MM.1S (cell line): ENCODE measurements around the gene ZNF362.

ENCODE experiments used
- EZH2 ChIP-seq: fragments of 300-600 bp; sonication (generic); optimal IDR thresholded peaks from 2 replicates; pipeline ENCODE3; 2017; ENCODE audit warnings: low read depth, mild to moderate bottlenecking, antibody characterized with exemption, low read length, mixed read lengths
- TF ChIP-seq, protein P1 (sequence below): fragments of 300-600 bp; sonication (generic); IDR thresholded peaks from 2 replicates; pipeline ENCODE4 v1.5.1; 2016; ENCODE audit warnings: antibody characterized with exemption, low read length, mixed read lengths

DNA sequence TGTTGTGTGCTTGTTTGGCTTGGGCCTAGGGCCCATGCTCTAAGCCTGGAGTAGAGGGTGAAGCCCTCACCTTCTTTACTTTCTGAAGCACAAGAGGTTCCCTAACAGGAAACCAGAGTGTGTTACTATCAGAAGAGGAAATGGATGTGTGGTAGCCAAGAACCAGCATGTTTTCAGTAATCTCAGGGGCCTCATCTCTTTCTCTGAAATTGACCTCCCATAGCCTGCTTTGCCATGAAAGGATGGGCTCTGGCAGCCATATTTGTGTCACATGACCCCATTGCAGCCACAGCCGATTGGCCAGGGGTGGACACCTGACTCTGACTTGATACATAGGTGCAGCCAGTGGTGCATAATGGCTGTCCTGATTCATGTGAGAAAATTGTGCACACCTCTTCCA is 46.0 kb downstream of the ZNF362 start:
- TF ChIP-seq, protein P1, sequence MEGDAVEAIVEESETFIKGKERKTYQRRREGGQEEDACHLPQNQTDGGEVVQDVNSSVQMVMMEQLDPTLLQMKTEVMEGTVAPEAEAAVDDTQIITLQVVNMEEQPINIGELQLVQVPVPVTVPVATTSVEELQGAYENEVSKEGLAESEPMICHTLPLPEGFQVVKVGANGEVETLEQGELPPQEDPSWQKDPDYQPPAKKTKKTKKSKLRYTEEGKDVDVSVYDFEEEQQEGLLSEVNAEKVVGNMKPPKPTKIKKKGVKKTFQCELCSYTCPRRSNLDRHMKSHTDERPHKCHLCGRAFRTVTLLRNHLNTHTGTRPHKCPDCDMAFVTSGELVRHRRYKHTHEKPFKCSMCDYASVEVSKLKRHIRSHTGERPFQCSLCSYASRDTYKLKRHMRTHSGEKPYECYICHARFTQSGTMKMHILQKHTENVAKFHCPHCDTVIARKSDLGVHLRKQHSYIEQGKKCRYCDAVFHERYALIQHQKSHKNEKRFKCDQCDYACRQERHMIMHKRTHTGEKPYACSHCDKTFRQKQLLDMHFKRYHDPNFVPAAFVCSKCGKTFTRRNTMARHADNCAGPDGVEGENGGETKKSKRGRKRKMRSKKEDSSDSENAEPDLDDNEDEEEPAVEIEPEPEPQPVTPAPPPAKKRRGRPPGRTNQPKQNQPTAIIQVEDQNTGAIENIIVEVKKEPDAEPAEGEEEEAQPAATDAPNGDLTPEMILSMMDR, result no peak
- no peak for TF ChIP-seq EZH2
